GM19372 (cell line): Measurements from ENCODE around the gene SH3RF3.

ENCODE experiments used
- ATAC-seq: cut with Tn5 transposase; IDR thresholded peaks from one replicate; pipeline ENCODE4 v1.9.1; 2021; ENCODE audit warnings: mild to moderate bottlenecking, low read depth, moderate library complexity; ENCODE audit not compliant: unreplicated experiment

The SH3RF3 gene

GRCh38 chr2:109438773-109439389 lies 309.9 kb downstream of the SH3RF3 start:
- ATAC-seq, result no peak

- ATAC-seq, result no peak
Measured at GRCh38 chr2:109439390-109439786, 310.4 kb downstream of the SH3RF3 start.

- ATAC-seq, result no peak
Measured at GRCh38 chr2:109439986-109440385, 311.0 kb downstream of the SH3RF3 start.

GRCh38 chr2:109440499-109441156 lies 311.6 kb downstream of the SH3RF3 start:
- no peak for ATAC-seq

- ATAC-seq, result no peak
Measured at GRCh38 chr2:109442715-109443319, 313.8 kb downstream of the SH3RF3 start.

- ATAC-seq, result no peak
Measured at GRCh38 chr2:109444916-109445315, 315.9 kb downstream of the SH3RF3 start.

GRCh38 chr2:109446278-109447131 lies 317.5 kb downstream of the SH3RF3 start:
- ATAC-seq, result no peak

GRCh38 chr2:109447251-109447661 lies 318.3 kb downstream of the SH3RF3 start:
- no peak for ATAC-seq

- ATAC-seq, result no peak
Measured at GRCh38 chr2:109447776-109448175, 318.8 kb downstream of the SH3RF3 start.

GRCh38 chr2:109448207-109448606 lies 319.2 kb downstream of the SH3RF3 start:
- ATAC-seq, result no peak

- no peak for ATAC-seq
Measured at GRCh38 chr2:109448946-109449788, 320.2 kb downstream of the SH3RF3 start.

GRCh38 chr2:109450574-109451273 lies 321.7 kb downstream of the SH3RF3 start:
- no peak for ATAC-seq

- no peak for ATAC-seq
Measured at GRCh38 chr2:109451671-109452070, 322.7 kb downstream of the SH3RF3 start.

GRCh38 chr2:109452318-109453305 lies 323.6 kb downstream of the SH3RF3 start:
- ATAC-seq, result no peak

GRCh38 chr2:109453371-109453995 lies 324.5 kb downstream of the SH3RF3 start:
- no peak for ATAC-seq

- no peak for ATAC-seq
Measured at GRCh38 chr2:109454304-109454703, 325.3 kb downstream of the SH3RF3 start.

- ATAC-seq, result no peak
Measured at GRCh38 chr2:109454765-109455394, 325.9 kb downstream of the SH3RF3 start.
